Loucy (cell line): ENCODE data around the gene SIK3.
A peak's percentile ranks its signal among the peaks of the same experiment; 100 is the strongest.

Experiments
- H2AFZ ChIP-seq: fragments of 200-600 bp; sonication (generic); 2 replicates; pipeline ENCODE4 v1.6.0; 2016; ENCODE audit warnings: antibody characterized with exemption, mild to moderate bottlenecking, low read length, moderate library complexity
- H3F3A ChIP-seq: fragments of 200-600 bp; 2 replicates; pipeline ENCODE4 v1.6.0; 2016; ENCODE audit warnings: antibody characterized with exemption, low read depth, mild to moderate bottlenecking
- H3K27me3 ChIP-seq: fragments of 200-600 bp; sonication (generic); 2 replicates; pipeline ENCODE4 v1.6.1; 2014; ENCODE audit warnings: low read length, mild to moderate bottlenecking; ENCODE audit not compliant: insufficient read depth, poor library complexity, severe bottlenecking
- H3K36me3 ChIP-seq: fragments of 200-600 bp; sonication (generic); 2 replicates; pipeline ENCODE4 v1.6.1; 2016; ENCODE audit warnings: low read length; ENCODE audit not compliant: insufficient read depth
- H3K4me1 ChIP-seq: fragments of 200-600 bp; sonication (generic); 2 replicates; pipeline ENCODE4 v1.5.1; 2014; ENCODE audit warnings: low read length, mild to moderate bottlenecking; ENCODE audit not compliant: insufficient read depth, poor library complexity, severe bottlenecking
- H3K4me2 ChIP-seq: fragments of 200-600 bp; sonication (generic); 2 replicates; pipeline ENCODE4 v1.6.0; 2014; ENCODE audit warnings: antibody characterized with exemption, low read length, low read depth, mild to moderate bottlenecking; ENCODE audit not compliant: poor library complexity, severe bottlenecking
- H3K4me3 ChIP-seq: fragments of 200-600 bp; sonication (generic); 2 replicates; pipeline ENCODE4 v1.5.1; 2014; ENCODE audit warnings: low read length, mild to moderate bottlenecking, mixed read lengths; ENCODE audit not compliant: poor library complexity, severe bottlenecking
- H3K79me2 ChIP-seq: fragments of 200-600 bp; sonication (generic); 2 replicates; pipeline ENCODE4 v1.6.1; 2014; ENCODE audit warnings: low read length; ENCODE audit not compliant: insufficient read depth
- H3K9ac ChIP-seq: fragments of 200-600 bp; sonication (generic); 2 replicates; pipeline ENCODE4 v1.6.0; 2014; ENCODE audit warnings: mild to moderate bottlenecking, low read depth, low read length, moderate library complexity; ENCODE audit not compliant: poor library complexity, severe bottlenecking
- H3K9me2 ChIP-seq: fragments of 200-600 bp; sonication (generic); replicated peaks from 2 replicates; pipeline ENCODE4 v1.6.1; 2016; ENCODE audit warnings: low read depth, low read length, mixed read lengths
- H3K9me3 ChIP-seq: fragments of 200-600 bp; sonication (generic); 2 replicates; pipeline ENCODE4 v1.6.1; 2014; ENCODE audit warnings: mild to moderate bottlenecking, antibody characterized with exemption, low read length, low read depth; ENCODE audit not compliant: insufficient read depth
- H4K20me1 ChIP-seq: fragments of 200-600 bp; sonication (generic); 2 replicates; pipeline ENCODE4 v1.6.0; 2014; ENCODE audit warnings: antibody characterized with exemption, low read length, mild to moderate bottlenecking; ENCODE audit not compliant: insufficient read depth, poor library complexity, severe bottlenecking
- EZH2phosphoT487 ChIP-seq: fragments of 200-600 bp; IDR thresholded peaks from 2 replicates; pipeline ENCODE4 v1.6.1; 2018; ENCODE audit warnings: antibody characterized with exemption, mild to moderate bottlenecking, moderate library complexity, borderline replicate concordance
- TF ChIP-seq, protein P1 (sequence below): fragments of 200-600 bp; sonication (generic); conservative IDR thresholded peaks from 2 replicates; pipeline ENCODE4 v1.5.1; 2014; ENCODE audit warnings: mild to moderate bottlenecking, antibody characterized with exemption, low read length

SIK3 gene

GRCh38 chr11:116874251-116874650 is 224.0 kb downstream of the SIK3 start:
- Histone ChIP-seq H3K27me3 (no peaks in the 10 kb centered on the region), H3K4me3 (no peak overlapping the region), H3F3A (peaks cover 17% of the 10 kb centered on the region), H3K79me2 (no peaks in the 10 kb centered on the region), H3K36me3 (peaks cover 29% of the 10 kb centered on the region; the same call in 1 of the 2 replicates), H3K9me2 (no peaks in the 10 kb centered on the region), H4K20me1 (no peaks in the 10 kb centered on the region), H2AFZ (no peak overlapping the region), H3K9me3 (no peaks in the 10 kb centered on the region), H3K4me2 (no peak overlapping the region), H3K9ac (no peak overlapping the region), H3K4me1 (peaks cover 68% of the 10 kb centered on the region)
- TF ChIP-seq EZH2phosphoT487 = no peak
- TF ChIP-seq, protein P1, sequence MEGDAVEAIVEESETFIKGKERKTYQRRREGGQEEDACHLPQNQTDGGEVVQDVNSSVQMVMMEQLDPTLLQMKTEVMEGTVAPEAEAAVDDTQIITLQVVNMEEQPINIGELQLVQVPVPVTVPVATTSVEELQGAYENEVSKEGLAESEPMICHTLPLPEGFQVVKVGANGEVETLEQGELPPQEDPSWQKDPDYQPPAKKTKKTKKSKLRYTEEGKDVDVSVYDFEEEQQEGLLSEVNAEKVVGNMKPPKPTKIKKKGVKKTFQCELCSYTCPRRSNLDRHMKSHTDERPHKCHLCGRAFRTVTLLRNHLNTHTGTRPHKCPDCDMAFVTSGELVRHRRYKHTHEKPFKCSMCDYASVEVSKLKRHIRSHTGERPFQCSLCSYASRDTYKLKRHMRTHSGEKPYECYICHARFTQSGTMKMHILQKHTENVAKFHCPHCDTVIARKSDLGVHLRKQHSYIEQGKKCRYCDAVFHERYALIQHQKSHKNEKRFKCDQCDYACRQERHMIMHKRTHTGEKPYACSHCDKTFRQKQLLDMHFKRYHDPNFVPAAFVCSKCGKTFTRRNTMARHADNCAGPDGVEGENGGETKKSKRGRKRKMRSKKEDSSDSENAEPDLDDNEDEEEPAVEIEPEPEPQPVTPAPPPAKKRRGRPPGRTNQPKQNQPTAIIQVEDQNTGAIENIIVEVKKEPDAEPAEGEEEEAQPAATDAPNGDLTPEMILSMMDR = no peak

- Histone ChIP-seq H3K27me3 (no peaks in the 10 kb centered on the region), H3K36me3 (peaks cover 35% of the 10 kb centered on the region; the same call in 1 of the 2 replicates), H4K20me1 (no peaks in the 10 kb centered on the region), H3K4me2 (no peak overlapping the region), H3K9ac (no peak overlapping the region), H3K79me2 (no peaks in the 10 kb centered on the region), H3K4me1 (peaks cover 73% of the 10 kb centered on the region), H3K9me3 (no peaks in the 10 kb centered on the region), H3K4me3 (no peak overlapping the region), H3K9me2 (no peaks in the 10 kb centered on the region), H3F3A (peaks cover 17% of the 10 kb centered on the region), H2AFZ (no peak overlapping the region)
- no peak for TF ChIP-seq EZH2phosphoT487
- TF ChIP-seq, protein P1 = no peak
Observed at GRCh38 chr11:116873381-116873780, 224.8 kb downstream of the SIK3 start.

- Histone ChIP-seq H3K4me2 (peak overlapping the region; percentile 73), H3K4me1 (peaks cover 57% of the 10 kb centered on the region), H3K9ac (peak overlapping the region; percentile 68), H2AFZ (no peak overlapping the region), H3K9me2 (no peaks in the 10 kb centered on the region), H3K79me2 (no peaks in the 10 kb centered on the region), H3F3A (peaks cover 17% of the 10 kb centered on the region), H3K27me3 (no peaks in the 10 kb centered on the region), H3K9me3 (no peaks in the 10 kb centered on the region), H4K20me1 (no peaks in the 10 kb centered on the region), H3K4me3 (no peak overlapping the region), H3K36me3 (peaks cover 54% of the 10 kb centered on the region)
- no peak for TF ChIP-seq EZH2phosphoT487
- TF ChIP-seq, protein P1 = no peak
Observed at GRCh38 chr11:116871248-116871647, 227.0 kb downstream of the SIK3 start.
